OCI-LY3 (cell line): ENCODE measurements around the gene QPCT.

Experiments
- CTCF ChIP-seq: fragments of 200-600, 300-600 bp; sonication (generic); IDR thresholded peaks from 2 replicates; pipeline ENCODE4 v1.5.1; 2014; ENCODE audit warnings: antibody characterized with exemption, low read length, low read depth
- EZH2phosphoT487 ChIP-seq: fragments of 200-600 bp; shearing (Covaris generic); IDR thresholded peaks from 2 replicates; pipeline ENCODE4 v1.6.1; 2018; ENCODE audit warnings: antibody characterized with exemption, mixed run types, low read depth

GRCh38 chr2:37337620-37338280 lies 6.7 kb upstream of the QPCT start:
- no peak for TF ChIP-seq CTCF
- TF ChIP-seq EZH2phosphoT487: no peak
